ENCODE data around the gene ZBTB43.
"Not testable (repeated sequence)": the region's sequence is repeated elsewhere in the genome, so short reads cannot be mapped to it uniquely, and the experiment has no call there.

Gene ZBTB43, protein sequence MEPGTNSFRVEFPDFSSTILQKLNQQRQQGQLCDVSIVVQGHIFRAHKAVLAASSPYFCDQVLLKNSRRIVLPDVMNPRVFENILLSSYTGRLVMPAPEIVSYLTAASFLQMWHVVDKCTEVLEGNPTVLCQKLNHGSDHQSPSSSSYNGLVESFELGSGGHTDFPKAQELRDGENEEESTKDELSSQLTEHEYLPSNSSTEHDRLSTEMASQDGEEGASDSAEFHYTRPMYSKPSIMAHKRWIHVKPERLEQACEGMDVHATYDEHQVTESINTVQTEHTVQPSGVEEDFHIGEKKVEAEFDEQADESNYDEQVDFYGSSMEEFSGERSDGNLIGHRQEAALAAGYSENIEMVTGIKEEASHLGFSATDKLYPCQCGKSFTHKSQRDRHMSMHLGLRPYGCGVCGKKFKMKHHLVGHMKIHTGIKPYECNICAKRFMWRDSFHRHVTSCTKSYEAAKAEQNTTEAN

DNA sequence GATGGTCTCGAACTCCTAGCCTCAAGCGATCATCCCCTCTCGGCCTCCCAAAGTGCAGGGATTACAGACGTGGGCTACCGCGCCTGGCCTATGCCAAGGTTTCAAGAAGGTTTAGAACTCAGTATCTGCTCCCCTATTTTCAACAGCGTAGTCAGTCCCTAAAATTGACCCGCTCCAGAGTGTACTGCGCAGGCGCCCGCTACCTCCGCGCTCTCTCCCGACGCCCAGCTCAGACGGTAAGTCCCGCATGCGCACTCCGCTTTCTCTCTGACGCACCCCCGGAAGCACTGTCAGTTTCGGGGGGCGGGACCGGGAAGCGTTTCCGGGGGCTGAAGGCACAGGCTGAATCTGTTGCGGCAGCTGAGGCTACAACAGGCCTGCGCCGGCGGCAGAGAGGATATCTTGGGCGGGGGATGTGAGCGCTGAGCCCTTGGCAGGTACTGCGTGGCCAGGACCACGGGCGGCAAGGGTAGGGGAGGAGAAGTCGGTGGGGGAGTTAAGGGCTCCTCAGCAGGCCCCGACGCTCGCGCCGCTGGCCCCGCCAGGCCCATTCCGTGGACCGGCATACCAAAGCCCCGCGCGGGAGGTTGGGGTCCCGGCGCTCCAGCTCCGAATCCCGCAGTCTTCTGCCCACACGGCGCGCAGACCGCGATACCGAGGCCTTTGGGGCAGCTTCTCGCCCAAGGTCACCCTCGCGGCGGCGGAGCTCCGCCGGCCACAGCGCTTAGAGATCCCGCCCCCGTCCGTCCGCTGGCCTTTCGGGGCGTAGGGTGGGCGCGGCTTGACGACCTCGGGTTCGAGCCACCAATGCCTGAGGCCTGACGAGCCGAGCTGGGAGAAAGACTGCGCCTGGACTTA is at the start of gene ZBTB43:
Gene ZBTB43, plus strand, starts transcription at position 345 of the 858 bp plus-strand sequence. CDS start 27,470 bp downstream, outside the sequence.
- peak; percentile 98 for DNase-seq

DNA sequence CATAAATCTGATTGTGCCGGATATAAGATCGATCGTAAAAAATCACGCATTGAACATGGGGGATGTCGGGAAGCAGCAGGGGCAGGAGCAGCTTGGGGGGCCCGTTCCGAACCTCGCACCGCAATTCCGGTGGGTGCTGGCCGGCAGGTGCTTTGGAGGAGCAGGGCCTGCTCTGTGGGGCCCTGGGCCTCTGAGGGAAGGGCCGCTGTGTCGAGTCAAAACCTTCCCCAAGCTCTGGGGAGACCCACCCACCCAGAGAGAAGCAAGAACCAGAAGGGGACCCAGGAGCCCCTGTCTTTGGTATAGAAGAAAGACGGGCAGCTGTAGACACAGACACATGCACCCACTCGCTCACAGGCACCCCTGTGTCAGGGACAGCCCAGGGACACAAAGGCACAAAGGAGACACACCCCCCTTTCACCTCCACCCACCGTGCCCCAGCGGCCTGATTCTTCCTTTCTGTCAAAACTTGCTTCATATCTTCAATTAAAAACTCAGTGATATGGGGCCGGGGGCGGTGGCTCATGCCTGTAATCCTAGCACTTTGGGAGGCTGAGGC is 49.4 kb upstream of the ZBTB43 start:
- DNase-seq, result no peak

DNA sequence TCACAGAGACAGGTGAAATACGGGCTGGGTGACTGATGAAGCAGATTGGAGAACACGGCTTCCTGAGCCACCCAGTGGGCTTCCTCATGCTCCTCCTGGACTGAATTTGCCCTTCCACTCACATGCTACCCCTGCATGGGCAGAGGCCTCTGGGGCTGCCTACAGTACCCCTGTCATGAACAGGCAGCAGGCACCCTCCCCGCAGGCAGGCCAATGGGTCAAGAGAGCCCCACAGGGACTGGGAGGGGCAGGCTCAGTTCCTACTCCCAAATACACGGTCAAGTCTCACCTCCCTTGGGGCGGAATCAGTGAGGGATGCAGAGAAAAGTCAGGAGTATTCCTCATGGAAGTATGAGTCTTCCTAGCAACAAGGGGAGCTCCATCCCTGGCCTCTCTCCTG is 48.6 kb upstream of the ZBTB43 start:
- DNase-seq, result no peak

DNA sequence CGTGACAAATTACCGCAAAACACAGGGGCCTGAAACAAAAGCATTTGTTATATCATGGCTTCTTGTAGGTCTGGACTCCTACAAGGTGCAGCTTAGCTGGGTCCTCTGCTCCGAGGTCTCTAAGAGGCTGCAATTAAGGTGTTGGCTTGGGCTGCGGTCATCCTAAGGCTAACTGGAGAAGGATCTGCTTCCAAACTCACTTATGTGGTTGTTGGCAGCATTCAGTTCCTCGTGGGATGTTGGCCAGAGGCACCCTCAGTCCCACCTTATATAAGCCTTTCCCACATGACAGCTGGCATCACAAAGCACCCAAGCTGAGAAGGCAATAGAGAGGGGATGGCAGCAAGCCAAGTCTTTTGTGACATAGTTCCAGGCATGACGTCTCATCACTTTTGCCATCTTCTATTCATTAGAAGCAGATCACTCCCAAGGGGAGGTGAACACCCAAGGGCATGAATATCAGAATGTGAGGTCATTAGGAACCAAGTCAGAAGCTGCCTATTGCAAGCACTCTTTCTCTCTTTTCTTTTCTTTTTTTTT is 47.9 kb upstream of the ZBTB43 start:
- DNase-seq, result no peak

GRCh38 chr9:126758916-126759585 is 45.8 kb upstream of the ZBTB43 start:
- DNase-seq, result no peak

DNA sequence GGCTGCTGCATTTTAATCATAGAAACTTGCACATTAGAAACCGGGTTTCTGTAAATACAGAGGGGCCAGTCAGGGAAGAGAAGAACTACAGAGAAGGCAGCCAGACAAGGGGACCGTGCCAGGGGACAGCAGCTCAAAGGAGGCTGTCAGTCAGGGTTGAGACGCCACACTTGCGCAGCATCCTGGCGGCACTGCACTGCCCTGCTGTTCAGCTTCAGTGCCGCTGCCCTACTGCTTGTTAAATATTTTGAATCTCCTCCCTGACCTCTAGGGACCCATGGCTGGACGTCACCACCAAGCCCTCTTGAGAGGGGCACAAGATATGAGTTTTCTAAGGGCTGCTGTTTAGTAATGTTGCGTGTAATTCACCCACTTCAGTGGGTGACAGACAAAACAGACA is 43.6 kb upstream of the ZBTB43 start:
- DNase-seq, result no peak

- DNase-seq, result no peak
Measured at GRCh38 chr9:126763130-126763764, 41.6 kb upstream of the ZBTB43 start.

- no peak for DNase-seq
Measured at GRCh38 chr9:126773004-126773607, 31.7 kb upstream of the ZBTB43 start.

- no peak for DNase-seq
Measured at GRCh38 chr9:126775926-126776325, 28.9 kb upstream of the ZBTB43 start.

GRCh38 chr9:126777733-126778132 is 27.1 kb upstream of the ZBTB43 start:
- DNase-seq, result no peak

- DNase-seq, result no peak
Measured at GRCh38 chr9:126778141-126778540, 26.7 kb upstream of the ZBTB43 start.

- DNase-seq, result not testable (repeated sequence)
Measured at GRCh38 chr9:126778696-126779095, 26.1 kb upstream of the ZBTB43 start.

DNA sequence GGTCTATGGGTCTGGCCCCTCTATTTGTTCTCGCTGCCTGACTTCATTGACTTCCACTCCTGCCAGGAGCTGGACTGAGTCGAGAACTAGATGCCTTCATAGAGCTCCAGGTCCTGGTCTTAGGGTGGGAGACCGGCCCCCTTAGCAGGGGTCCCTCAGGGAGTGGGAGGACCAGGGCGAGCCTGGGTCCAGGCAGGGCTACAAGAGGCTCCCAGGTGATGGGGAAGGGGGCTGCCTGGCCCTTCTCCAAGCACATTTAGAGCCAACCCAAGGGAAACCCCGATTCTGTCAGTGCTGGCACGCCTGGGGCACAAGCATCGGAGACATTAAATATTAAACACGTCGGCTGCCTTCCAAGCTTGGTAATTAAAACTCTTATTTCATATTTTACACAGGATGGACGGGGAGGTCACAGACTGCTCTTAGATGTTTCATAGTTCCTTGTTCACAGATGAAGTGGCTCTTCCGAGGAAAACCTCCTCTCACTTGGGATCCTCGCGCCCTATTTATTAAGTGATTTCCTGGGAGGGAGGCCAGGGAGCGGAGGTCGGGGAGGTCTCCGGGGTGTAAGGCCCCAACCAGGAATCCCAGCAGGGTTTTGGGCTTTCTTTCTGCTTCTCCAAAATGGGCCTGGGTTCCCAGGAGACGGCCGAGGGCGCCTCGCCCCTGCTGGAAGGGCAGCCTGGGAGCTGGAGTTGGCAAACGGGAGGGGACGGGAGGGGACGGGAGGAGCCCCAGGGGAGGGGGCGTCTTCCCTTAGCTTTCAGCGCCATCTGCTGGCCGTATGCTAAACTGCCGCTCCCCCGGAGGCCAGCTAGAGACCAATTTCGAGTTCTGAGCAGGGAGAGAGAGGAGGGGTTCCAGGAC is 23.4 kb upstream of the ZBTB43 start:
- DNase-seq, result peak; percentile 86

DNA sequence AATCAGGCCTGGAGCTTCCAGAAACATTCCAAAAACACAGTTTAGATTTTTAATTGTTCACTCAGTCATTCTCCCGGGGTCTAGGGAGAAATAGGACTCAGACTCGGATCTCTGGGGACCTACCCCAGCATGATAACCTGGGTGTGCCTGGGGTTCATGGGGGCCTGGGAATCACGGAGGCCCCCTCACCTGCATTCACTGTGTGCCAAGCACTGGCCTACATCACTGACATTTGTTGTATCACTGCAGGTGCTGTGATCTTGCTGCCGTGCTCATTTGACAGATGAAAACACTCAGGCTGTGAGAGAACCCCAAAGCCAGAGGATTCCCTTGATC is 22.8 kb upstream of the ZBTB43 start:
- no peak for DNase-seq

DNA sequence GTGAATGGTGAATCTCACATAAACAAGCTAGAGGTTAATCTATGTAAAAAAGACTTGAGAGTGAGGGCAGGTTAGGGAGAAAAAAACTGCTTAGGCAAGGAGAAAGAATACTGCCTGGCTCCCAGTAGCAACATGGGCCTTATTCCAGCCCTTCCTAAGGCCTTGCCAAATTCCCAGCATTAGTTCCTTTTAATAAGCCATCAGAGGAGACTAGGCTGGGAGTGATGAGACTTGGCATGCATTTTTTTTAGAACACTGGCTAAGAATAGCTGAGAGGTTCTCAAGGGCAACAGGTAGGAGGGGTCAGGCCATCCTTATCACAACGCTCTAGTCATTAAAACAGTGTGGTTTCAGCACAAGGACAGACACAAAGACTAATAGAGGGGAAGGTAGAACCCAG is 20.9 kb upstream of the ZBTB43 start:
- no peak for DNase-seq

GRCh38 chr9:126784401-126784800 is 20.4 kb upstream of the ZBTB43 start:
- no peak for DNase-seq

- DNase-seq, result not testable (repeated sequence)
Measured at GRCh38 chr9:126784841-126785240, 20.0 kb upstream of the ZBTB43 start.

GRCh38 chr9:126788046-126788445 is 16.8 kb upstream of the ZBTB43 start:
- no peak for DNase-seq

DNA sequence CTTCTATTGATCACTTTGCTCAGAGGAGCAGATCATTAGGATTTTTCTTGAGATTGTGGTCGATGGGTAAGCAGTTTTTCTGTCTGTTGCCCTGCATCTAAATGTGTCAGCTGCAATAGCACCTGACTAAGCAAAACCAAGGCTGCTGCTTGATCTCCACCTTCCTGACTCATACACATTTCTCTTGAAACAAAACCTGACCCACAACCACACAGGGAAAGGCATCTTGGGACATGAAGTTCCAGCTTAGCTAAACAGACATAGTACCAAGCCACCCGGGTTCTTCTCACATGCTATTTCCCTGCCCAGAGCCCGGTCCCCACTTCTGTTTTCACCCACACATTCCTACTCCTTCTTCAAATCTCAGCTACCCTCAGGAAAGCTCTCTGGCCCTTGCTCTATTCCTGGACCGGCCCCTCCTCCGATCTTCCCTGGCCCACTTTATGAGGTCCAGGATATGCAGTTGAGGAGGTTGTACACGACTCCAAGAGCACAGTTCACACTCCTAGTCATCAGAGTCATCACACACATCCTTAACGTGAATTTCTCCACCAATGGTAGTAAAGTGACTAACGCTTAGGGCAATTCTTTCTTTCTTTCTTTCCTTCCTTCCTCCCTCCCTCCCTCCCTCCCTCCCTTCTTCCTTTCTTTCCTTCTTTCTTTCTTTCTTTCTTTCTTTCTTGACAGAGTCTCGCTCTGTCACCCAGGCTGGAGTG is 16.0 kb upstream of the ZBTB43 start:
- no peak for DNase-seq

- no peak for DNase-seq
Measured at GRCh38 chr9:126790561-126790960, 14.3 kb upstream of the ZBTB43 start.

Measured in activated T-cell treated with anti-CD3 and anti-CD28 coated beads, Interleukin-2, amount 50 U/mL, for 1 hour (primary cell).